WTC11 (cell line): Measurements from ENCODE around the gene MEGF6.

Experiments
- CTCF ChIP-seq: fragments of 200-600 bp; IDR thresholded peaks from 2 replicates; pipeline ENCODE4 v1.8.0; 2022; ENCODE audit warnings: antibody characterized with exemption
- HMGA2 ChIP-seq: fragments of 250-450 bp; sonication (Bioruptor Pico); IDR thresholded peaks from 2 replicates; pipeline ENCODE4 v1.4.0; 2021; ENCODE audit warnings: mild to moderate bottlenecking, moderate library complexity
- HMGXB4 ChIP-seq: sonication (generic); formaldehyde crosslinking; IDR thresholded peaks from 2 replicates; pipeline ENCODE4 v1.8.1; 2023; ENCODE audit warnings: mild to moderate bottlenecking, moderate library complexity, missing genetic modification reagents
- TEAD4 ChIP-seq: sonication (generic); formaldehyde crosslinking; IDR thresholded peaks from 2 replicates; pipeline ENCODE4 v1.8.0; 2022; ENCODE audit warnings: mild to moderate bottlenecking, missing genetic modification reagents
- USF1 ChIP-seq: sonication (generic); formaldehyde crosslinking; IDR thresholded peaks from 2 replicates; pipeline ENCODE4 v1.8.0; 2022; ENCODE audit warnings: mild to moderate bottlenecking, missing genetic modification reagents
- ZNF121 ChIP-seq: sonication (generic); formaldehyde crosslinking; IDR thresholded peaks from 2 replicates; pipeline ENCODE4 v1.8.0; 2023; ENCODE audit warnings: missing genetic modification reagents
- ZNF263 ChIP-seq: sonication (generic); formaldehyde crosslinking; IDR thresholded peaks from 2 replicates; pipeline ENCODE4 v1.8.1; 2022; ENCODE audit warnings: low read depth, mild to moderate bottlenecking, moderate library complexity, missing genetic modification reagents

GRCh38 chr1:3584915-3585314 lies 26.4 kb downstream of the MEGF6 start:
- TF ChIP-seq ZNF263 (CRISPR knock-in tag), result no peak
- TF ChIP-seq CTCF, result no peak
- no peak for TF ChIP-seq USF1 (CRISPR knock-in tag)
- no peak for TF ChIP-seq HMGXB4 (CRISPR knock-in tag)
- no peak for TF ChIP-seq ZNF121
- TF ChIP-seq TEAD4 (CRISPR knock-in tag), result no peak
- TF ChIP-seq HMGA2, result no peak
